GM19455 (cell line): ENCODE data around the gene OR52E2.

Source experiments
- ATAC-seq: cut with Tn5 transposase; IDR thresholded peaks from one replicate; pipeline ENCODE4 v1.9.1; 2021; ENCODE audit not compliant: unreplicated experiment

The OR52E2 gene

DNA sequence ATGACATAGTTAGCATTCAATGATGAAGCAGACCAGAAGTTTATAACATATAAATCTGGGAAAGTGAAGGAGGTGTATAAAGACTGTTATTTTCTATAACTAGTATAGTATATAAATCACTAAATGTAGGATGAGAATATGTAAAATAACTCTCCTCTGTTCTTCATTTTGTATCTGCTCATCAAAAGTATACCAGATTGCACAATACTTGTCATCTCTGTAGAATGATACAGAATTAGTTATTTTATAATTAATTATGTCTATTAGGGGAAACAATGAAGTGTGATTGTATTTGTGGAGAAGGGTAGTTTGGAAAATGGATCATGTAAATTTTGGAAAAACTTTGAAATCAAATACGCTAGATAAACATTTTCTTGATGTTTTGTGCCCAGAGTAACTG is 46.4 kb downstream of the OR52E2 start:
- no peak for ATAC-seq

DNA sequence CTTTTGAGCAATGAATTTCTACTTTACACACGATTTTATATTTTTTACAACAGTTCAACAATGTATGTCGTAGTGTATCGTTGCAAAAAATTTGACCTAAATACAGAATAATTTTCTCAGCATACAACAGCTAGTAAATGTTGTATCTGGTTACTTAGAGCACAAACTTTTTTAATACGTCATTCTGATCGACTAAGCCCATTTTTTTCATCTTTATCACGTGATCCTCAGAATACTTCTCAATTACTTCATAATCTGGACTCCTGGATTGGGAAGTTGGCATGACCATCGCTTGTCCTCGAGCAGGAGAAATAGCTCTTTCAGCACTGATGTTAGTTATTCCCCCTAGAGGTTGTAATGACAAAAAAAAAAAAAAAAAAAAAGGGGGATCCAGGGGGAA is 48.2 kb downstream of the OR52E2 start:
- ATAC-seq = no peak
